Measurements from ENCODE around the gene GJA3. TPM values are rescaled to one million over a fixed set of nuclear protein-coding genes. Genes with fewer than 3 reads are reported as not detected.
A peak's percentile ranks its signal among the peaks of the same experiment; 100 is the strongest.

Gene GJA3
- total and polyA plus RNA-seq, 7 donors: 0.01 to 0.06 TPM; not detected in 5

DNA sequence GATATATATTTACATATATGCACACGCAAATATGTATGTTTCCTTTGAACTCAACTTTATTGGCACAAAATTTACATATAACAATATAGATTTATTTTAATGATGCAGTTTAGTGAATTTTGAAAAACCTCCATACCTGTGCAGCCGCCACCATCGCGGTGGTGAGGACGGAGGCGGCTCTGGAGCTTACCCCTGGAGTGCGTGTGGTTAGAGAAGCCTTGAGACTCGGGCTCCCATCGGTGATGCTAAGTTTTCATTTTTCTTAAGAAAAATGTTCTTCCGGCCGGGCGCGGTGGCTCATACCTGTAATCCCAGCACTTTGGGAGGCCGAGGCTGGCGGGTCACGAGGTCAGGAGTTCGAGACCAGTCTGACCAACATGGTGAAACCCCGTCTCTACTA, 31.8 kb downstream of the GJA3 start:
- peak overlapping the region; percentile 73 for H3K4me3 ChIP-seq
- DNase-seq: no peak

DNA sequence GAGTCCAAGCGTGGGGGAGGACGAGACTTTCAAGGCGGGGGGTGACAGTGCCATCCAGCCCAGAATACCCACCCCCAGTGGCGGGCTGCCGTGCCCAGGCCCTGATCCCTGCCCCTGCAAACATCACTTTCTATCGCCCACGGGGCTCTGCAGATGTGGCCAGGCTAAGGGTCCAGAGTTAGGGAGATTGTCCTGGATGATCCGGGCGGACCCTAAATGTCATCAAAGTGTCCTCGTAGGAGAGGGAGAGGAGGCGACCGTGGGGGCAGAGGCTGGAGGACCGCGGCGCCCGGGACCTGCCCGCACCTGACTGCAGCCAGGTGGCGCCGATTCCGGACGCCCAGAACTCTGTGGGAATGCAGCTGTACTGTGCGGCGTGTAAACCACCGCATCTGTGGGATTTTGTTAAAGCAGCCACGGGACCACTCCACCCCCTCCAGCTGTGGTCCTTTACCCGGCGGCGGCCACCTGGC, 32.4 kb downstream of the GJA3 start:
- Histone ChIP-seq H3K27ac (peak overlapping the region; percentile 76), H3K9me3 (no peaks in the 10 kb centered on the region), H3K4me3 (peak overlapping the region; percentile 73), H3K36me3 (ENCODE audit: insufficient read depth in 1 of 2, low read depth in 1 of 2) (no peaks in the 10 kb centered on the region), H3K4me1 (peaks cover 17% of the 10 kb centered on the region), H3K27me3 (ENCODE audit: insufficient read depth in 3 of 3, low read length in 2 of 3) (peaks cover 0 to 34% (median 0%) of the 10 kb centered on the region in 3 donors)
- TF ChIP-seq, protein P1, sequence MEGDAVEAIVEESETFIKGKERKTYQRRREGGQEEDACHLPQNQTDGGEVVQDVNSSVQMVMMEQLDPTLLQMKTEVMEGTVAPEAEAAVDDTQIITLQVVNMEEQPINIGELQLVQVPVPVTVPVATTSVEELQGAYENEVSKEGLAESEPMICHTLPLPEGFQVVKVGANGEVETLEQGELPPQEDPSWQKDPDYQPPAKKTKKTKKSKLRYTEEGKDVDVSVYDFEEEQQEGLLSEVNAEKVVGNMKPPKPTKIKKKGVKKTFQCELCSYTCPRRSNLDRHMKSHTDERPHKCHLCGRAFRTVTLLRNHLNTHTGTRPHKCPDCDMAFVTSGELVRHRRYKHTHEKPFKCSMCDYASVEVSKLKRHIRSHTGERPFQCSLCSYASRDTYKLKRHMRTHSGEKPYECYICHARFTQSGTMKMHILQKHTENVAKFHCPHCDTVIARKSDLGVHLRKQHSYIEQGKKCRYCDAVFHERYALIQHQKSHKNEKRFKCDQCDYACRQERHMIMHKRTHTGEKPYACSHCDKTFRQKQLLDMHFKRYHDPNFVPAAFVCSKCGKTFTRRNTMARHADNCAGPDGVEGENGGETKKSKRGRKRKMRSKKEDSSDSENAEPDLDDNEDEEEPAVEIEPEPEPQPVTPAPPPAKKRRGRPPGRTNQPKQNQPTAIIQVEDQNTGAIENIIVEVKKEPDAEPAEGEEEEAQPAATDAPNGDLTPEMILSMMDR (IDR thresholded peaks at IDR 0.05): peak; percentile 16
- WGBS, 3 donors: 2 to 5% (median 4%) methylated on average over 25 to 28 of the region's 28 CpGs
- peak; percentile 21 to 46 (median 30) for ATAC-seq
- no peak for DNase-seq
- intact Hi-C loops (cut with DNase I): no loop called here

More for the DNA sequence above, 31.8 kb downstream of the GJA3 start:
- TF ChIP-seq, protein P1 (IDR thresholded peaks at IDR 0.05): no peak
- no peaks in the 10 kb centered on the region for H3K9me3 ChIP-seq
- H3K27ac ChIP-seq: no peak overlapping the region
- H3K27me3 ChIP-seq (ENCODE audit: insufficient read depth in 3 of 3, low read length in 2 of 3): peaks cover 0 to 38% (median 0%) of the 10 kb centered on the region in 3 donors
- no peak for ATAC-seq
- intact Hi-C loops (cut with DNase I): no loop called here
- peaks cover 17% of the 10 kb centered on the region for H3K4me1 ChIP-seq
- 82 to 88% (median 83%) methylated on average over 18 of the region's 18 CpGs for WGBS, 3 donors
- H3K36me3 ChIP-seq (ENCODE audit: insufficient read depth in 1 of 2, low read depth in 1 of 2): no peaks in the 10 kb centered on the region

DNA sequence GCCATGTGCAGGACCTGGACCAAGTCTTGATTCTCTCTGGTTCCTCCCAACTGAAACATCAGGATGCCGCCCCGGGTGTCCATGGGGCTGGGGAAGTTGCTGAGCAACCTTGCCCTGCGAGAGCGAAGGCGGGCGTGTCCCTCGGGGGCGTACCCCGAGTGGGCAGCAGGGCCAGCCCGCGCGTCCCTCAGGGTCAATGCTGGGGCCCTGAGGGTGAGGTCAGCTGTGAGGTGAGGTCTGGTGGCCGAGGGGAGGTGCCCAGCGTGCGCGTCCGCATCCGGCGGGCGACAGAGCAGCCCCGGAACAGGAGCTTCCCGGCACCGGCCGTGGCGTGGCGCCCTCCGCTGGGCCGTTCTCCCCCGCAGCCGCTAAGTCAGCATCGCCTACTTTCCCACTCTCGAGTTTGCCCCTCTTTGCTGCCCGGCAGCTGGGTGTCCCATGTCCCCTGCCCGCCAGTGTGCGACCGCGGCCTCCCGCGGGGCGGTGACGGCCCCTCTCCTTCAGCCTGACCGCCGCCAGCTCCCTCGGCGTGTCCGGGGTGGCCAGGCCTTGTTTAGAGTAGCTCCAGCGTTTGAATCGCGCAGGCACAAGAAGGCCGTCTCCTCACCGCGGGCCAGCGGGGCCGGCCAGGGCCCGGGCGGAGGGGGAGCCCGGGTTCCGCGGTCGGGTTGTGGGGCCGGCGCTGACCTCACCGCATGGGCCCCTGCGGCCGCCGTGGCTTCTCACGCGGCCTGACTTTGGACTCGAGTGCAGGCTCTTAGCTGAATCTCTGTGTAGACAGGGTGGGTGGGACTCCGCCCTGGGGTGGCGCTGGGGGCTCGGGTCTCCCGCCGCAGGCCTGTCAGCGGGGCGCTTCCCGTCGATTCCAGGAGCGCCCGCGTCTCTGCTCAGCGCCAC, 33.0 kb downstream of the GJA3 start:
- Histone ChIP-seq H3K4me3 (peak overlapping the region; percentile 73), H3K4me1 (peaks cover 17% of the 10 kb centered on the region), H3K36me3 (ENCODE audit: insufficient read depth in 1 of 2, low read depth in 1 of 2) (no peaks in the 10 kb centered on the region), H3K27me3 (ENCODE audit: insufficient read depth in 3 of 3, low read length in 2 of 3) (peaks cover 0 to 27% (median 0%) of the 10 kb centered on the region in 3 donors), H3K27ac (peak overlapping the region; percentile 76), H3K9me3 (no peaks in the 10 kb centered on the region)
- WGBS, 3 donors: 1% methylated on average over 68 to 82 of the region's 82 CpGs
- ATAC-seq (peak; percentile 84 to 92 (median 90)), DNase-seq (peak; percentile 72 to 83)
- TF ChIP-seq, protein P1 (IDR thresholded peaks at IDR 0.05): peak; percentile 42
- intact Hi-C loops (cut with DNase I): no loop called here

DNA sequence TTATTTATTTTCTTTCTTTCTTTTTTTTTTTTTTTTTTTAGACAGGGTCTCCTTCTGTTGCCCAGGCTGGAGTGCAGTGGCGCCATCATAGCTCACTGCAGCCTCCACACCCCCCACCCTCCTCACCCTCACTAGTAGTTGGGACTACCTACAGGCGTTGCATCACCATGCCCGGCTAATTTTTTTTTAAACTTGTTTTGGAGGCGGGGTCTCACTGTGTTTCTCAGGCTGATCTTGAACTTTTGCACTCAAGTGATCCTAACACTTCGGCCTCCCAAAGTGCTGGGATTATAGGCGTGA, 33.6 kb downstream of the GJA3 start:
- TF ChIP-seq, protein P1 (IDR thresholded peaks at IDR 0.05): no peak
- Histone ChIP-seq H3K36me3 (ENCODE audit: insufficient read depth in 1 of 2, low read depth in 1 of 2) (no peaks in the 10 kb centered on the region), H3K4me3 (peak overlapping the region; percentile 73), H3K27me3 (ENCODE audit: insufficient read depth in 3 of 3, low read length in 2 of 3) (peaks cover 0 to 27% (median 0%) of the 10 kb centered on the region in 3 donors), H3K4me1 (peaks cover 17% of the 10 kb centered on the region), H3K9me3 (no peaks in the 10 kb centered on the region), H3K27ac (peak overlapping the region; percentile 76)
- WGBS, 3 donors: 31 to 38% (median 33%) methylated on average over 6 of the region's 6 CpGs
- ATAC-seq (peak in 3 of 4 donors; percentile 11 to 16 (median 14)), DNase-seq (no peak)
- intact Hi-C loops (cut with DNase I): no loop called here

All from psoas muscle (tissue), 8 donors.